Measurements from ENCODE around the gene PITPNM2. TPM values are rescaled to one million over a fixed set of nuclear protein-coding genes. Genes with fewer than 3 reads are reported as not detected.
A peak's percentile ranks its signal among the peaks of the same experiment; 100 is the strongest.

PITPNM2 gene
- total and polyA plus RNA-seq, 9 of the 15 experiments (the other 6 are each of a cell fraction or from before 2014, with no cell fraction given): 0.03 to 10.8 (median 2.9) TPM

- no peak for TF ChIP-seq ZNF584 (CRISPR knock-in tag; IDR thresholded peaks at IDR 0.05; ENCODE audit: low read depth)
- no peak for TF ChIP-seq ZNF124 (CRISPR knock-in tag; IDR thresholded peaks at IDR 0.05)
- TF ChIP-seq ATF6 (CRISPR knock-in tag; IDR thresholded peaks at IDR 0.05): no peak
- peak; percentile 79 for TF ChIP-seq SMAD4 (CRISPR knock-in tag; conservative IDR thresholded peaks at IDR 0.05)
- no peak for TF ChIP-seq NCOA6 (IDR thresholded peaks at IDR 0.05)
- TF ChIP-seq ZNF589 (CRISPR knock-in tag; IDR thresholded peaks at IDR 0.05; ENCODE audit: low read depth): no peak
- TF ChIP-seq, protein P1, sequence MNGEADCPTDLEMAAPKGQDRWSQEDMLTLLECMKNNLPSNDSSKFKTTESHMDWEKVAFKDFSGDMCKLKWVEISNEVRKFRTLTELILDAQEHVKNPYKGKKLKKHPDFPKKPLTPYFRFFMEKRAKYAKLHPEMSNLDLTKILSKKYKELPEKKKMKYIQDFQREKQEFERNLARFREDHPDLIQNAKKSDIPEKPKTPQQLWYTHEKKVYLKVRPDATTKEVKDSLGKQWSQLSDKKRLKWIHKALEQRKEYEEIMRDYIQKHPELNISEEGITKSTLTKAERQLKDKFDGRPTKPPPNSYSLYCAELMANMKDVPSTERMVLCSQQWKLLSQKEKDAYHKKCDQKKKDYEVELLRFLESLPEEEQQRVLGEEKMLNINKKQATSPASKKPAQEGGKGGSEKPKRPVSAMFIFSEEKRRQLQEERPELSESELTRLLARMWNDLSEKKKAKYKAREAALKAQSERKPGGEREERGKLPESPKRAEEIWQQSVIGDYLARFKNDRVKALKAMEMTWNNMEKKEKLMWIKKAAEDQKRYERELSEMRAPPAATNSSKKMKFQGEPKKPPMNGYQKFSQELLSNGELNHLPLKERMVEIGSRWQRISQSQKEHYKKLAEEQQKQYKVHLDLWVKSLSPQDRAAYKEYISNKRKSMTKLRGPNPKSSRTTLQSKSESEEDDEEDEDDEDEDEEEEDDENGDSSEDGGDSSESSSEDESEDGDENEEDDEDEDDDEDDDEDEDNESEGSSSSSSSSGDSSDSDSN (IDR thresholded peaks at IDR 0.05; ENCODE audit: borderline replicate concordance in 1 of 2, low read depth in 2 of 2, low read length in 2 of 2): peak; percentile 97 to 99
- TF ChIP-seq HES1 (IDR thresholded peaks at IDR 0.05; ENCODE audit: low read depth): no peak
- peak; percentile 31; the same call in 1 of the 2 replicates for TF ChIP-seq ZEB2 (IDR thresholded peaks at IDR 0.05)
- TF ChIP-seq ARNT (IDR thresholded peaks at IDR 0.05): peak in 1 of 2 experiments; percentile 74; a peak in 1 of 4 replicates
- TF ChIP-seq, protein P2, sequence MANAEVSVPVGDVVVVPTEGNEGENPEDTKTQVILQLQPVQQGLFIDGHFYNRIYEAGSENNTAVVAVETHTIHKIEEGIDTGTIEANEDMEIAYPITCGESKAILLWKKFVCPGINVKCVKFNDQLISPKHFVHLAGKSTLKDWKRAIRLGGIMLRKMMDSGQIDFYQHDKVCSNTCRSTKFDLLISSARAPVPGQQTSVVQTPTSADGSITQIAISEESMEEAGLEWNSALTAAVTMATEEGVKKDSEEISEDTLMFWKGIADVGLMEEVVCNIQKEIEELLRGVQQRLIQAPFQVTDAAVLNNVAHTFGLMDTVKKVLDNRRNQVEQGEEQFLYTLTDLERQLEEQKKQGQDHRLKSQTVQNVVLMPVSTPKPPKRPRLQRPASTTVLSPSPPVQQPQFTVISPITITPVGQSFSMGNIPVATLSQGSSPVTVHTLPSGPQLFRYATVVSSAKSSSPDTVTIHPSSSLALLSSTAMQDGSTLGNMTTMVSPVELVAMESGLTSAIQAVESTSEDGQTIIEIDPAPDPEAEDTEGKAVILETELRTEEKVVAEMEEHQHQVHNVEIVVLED (CRISPR knock-in tag; IDR thresholded peaks at IDR 0.05): 0 out of 2 replicates have a peak, but pooled peaks have one; percentile 10
- TF ChIP-seq GABPB1 (CRISPR knock-in tag; IDR thresholded peaks at IDR 0.05): no peak
- peak; percentile 89 for TF ChIP-seq TAF9B (IDR thresholded peaks at IDR 0.05; ENCODE audit: partially characterized antibody)
- no peak for TF ChIP-seq CEBPZ (IDR thresholded peaks at IDR 0.05; ENCODE audit: borderline replicate concordance, low read depth, low read length)
Observed at GRCh38 chr12:123126294-123127181, 24.4 kb downstream of the PITPNM2 start (continued).

Measured in K562 (cell line).